WERI-Rb-1 (cell line): ENCODE measurements around the gene PLCD1.

Source experiments
- DNase-seq: peaks from one replicate; pipeline ENCODE4 v3.0.0-alpha.2; 2020
- H3K27ac ChIP-seq: fragments of 250-450 bp; sonication (Bioruptor Pico); 2 replicates; pipeline ENCODE4 v1.5.1; 2020; ENCODE audit warnings: mild to moderate bottlenecking, moderate library complexity
- H3K27me3 ChIP-seq: fragments of 250-450 bp; sonication (Bioruptor Pico); 2 replicates; pipeline ENCODE4 v1.5.1; 2021; ENCODE audit warnings: mild to moderate bottlenecking, low read depth, moderate library complexity; ENCODE audit not compliant: insufficient read depth, severe bottlenecking
- H3K36me3 ChIP-seq: fragments of 250-450 bp; sonication (Bioruptor Pico); 2 replicates; pipeline ENCODE4 v1.5.1; 2020; ENCODE audit warnings: mild to moderate bottlenecking, moderate library complexity
- H3K4me3 ChIP-seq: 2 replicates; pipeline ENCODE4 v1.5.1; 2011; ENCODE audit warnings: low read depth, mild to moderate bottlenecking, control low read depth, low read length
- H3K9me3 ChIP-seq: fragments of 250-450 bp; sonication (Bioruptor Pico); 2 replicates; pipeline ENCODE4 v1.5.1; 2021; ENCODE audit warnings: mild to moderate bottlenecking, moderate library complexity; ENCODE audit not compliant: severe bottlenecking
- CTCF ChIP-seq: IDR thresholded peaks from 2 replicates; pipeline ENCODE4 v1.5.1; 2011; ENCODE audit warnings: low read depth, mild to moderate bottlenecking, control low read depth, inconsistent platforms, low read length

The PLCD1 gene

GRCh38 chr3:38027466-38028465 lies 1.7 kb downstream of the PLCD1 start:
- no peaks in the 10 kb centered on the region for H3K36me3 ChIP-seq
- TF ChIP-seq CTCF = no peak
- no peak overlapping the region for H3K4me3 ChIP-seq
- no peak overlapping the region for H3K27ac ChIP-seq
- peaks cover 21% of the 10 kb centered on the region for H3K27me3 ChIP-seq
- no peak for DNase-seq
- no peaks in the 10 kb centered on the region for H3K9me3 ChIP-seq

- TF ChIP-seq CTCF = no peak
- H3K27me3 ChIP-seq = peaks cover 20% of the 10 kb centered on the region
- no peaks in the 10 kb centered on the region for H3K9me3 ChIP-seq
- H3K36me3 ChIP-seq = no peaks in the 10 kb centered on the region
- no peak overlapping the region for H3K27ac ChIP-seq
- H3K4me3 ChIP-seq = no peak overlapping the region
- DNase-seq = no peak
Observed at GRCh38 chr3:38026856-38027255, 2.6 kb downstream of the PLCD1 start.

- no peak for TF ChIP-seq CTCF
- Histone ChIP-seq H3K4me3 (no peak overlapping the region), H3K27ac (no peak overlapping the region), H3K9me3 (no peaks in the 10 kb centered on the region), H3K36me3 (no peaks in the 10 kb centered on the region), H3K27me3 (no peaks in the 10 kb centered on the region)
- DNase-seq = no peak
Observed at GRCh38 chr3:38022896-38023709, 6.3 kb downstream of the PLCD1 start.

- no peak for DNase-seq
- no peak overlapping the region for H3K27ac ChIP-seq
- no peak for TF ChIP-seq CTCF
- no peak overlapping the region for H3K4me3 ChIP-seq
- no peaks in the 10 kb centered on the region for H3K27me3 ChIP-seq
- H3K9me3 ChIP-seq = no peaks in the 10 kb centered on the region
- H3K36me3 ChIP-seq = no peaks in the 10 kb centered on the region
Observed at GRCh38 chr3:38022301-38022700, 7.1 kb downstream of the PLCD1 start.

- Histone ChIP-seq H3K4me3 (no peak overlapping the region), H3K36me3 (no peaks in the 10 kb centered on the region), H3K27ac (peak overlapping the region; percentile 36; the same call in 1 of the 2 replicates), H3K27me3 (no peaks in the 10 kb centered on the region), H3K9me3 (peaks cover under 1% of the 10 kb centered on the region)
- no peak for TF ChIP-seq CTCF
- DNase-seq = no peak
Observed at GRCh38 chr3:38021196-38021595, 8.2 kb downstream of the PLCD1 start.
